ENCODE data around the gene MOGAT2.

MOGAT2 gene

GRCh38 chr11:75781296-75781695 is 63.7 kb downstream of the MOGAT2 start:
- no peak for DNase-seq

GRCh38 chr11:75781831-75782230 is 64.2 kb downstream of the MOGAT2 start:
- no peak for DNase-seq
